B cell (primary cell): Measurements from ENCODE around the gene EBPL. TPM values are rescaled to one million over a fixed set of nuclear protein-coding genes. Genes with fewer than 3 reads are reported as not detected.

ENCODE experiments used
- ATAC-seq: fragments of 200-7000 bp; cut with Tn5 transposase; one replicate; pipeline ENCODE4 v1.10.0; 2021; ENCODE audit warnings: low read depth, mild to moderate bottlenecking, moderate number of reproducible peaks, moderate library complexity
- CTCF ChIA-PET: fragments of 350-600 bp; sonication (Branson Sonifier 250); formaldehyde crosslinking; loops from one replicate; lab custom pipeline; 2021; ENCODE audit warnings: antibody characterized with exemption, inconsistent platforms; lab: Charles Lee
- POLR2A ChIA-PET: fragments of 350-600 bp; sonication (Branson Sonifier 250); formaldehyde crosslinking; loops from one replicate; lab custom pipeline; 2021; ENCODE audit warnings: antibody characterized with exemption; lab: Charles Lee
- DNase-seq: peaks from one replicate; pipeline ENCODE4 v3.0.0; 2013
- H2AFZ ChIP-seq: 2 replicates; pipeline ENCODE4 v1.6.1; 2012; ENCODE audit warnings: mild to moderate bottlenecking, low read depth, low read length; ENCODE audit not compliant: insufficient read depth, poor library complexity, severe bottlenecking
- H3K27ac ChIP-seq, 2 donors: 1 replicate in 1 of 2; 2 replicates in 1 of 2; pipeline ENCODE4 v1.5.1; 2012 to 2013; ENCODE audit warnings: low read length in 2 of 2, mild to moderate bottlenecking in 2 of 2, moderate library complexity in 1 of 2
- H3K27me3 ChIP-seq, 4 experiments: fragments of 200-600 bp in 1 of 4; sonication (generic) in 1 of 4; replicated peaks in 1 of 4; 1 replicate in 2 of 4; 2 replicates in 2 of 4; pipeline versions ENCODE4 v1.6.1 to v1.7.0; 2013 to 2016; ENCODE audit warnings: low read length in 3 of 4, mild to moderate bottlenecking in 2 of 4, mixed read lengths in 1 of 4, moderate library complexity in 1 of 4; ENCODE audit not compliant: insufficient read depth in 4 of 4, control insufficient read depth in 3 of 4; ENCODE audit errors: control extremely low read depth in 1 of 4
- H3K36me3 ChIP-seq, 2 experiments: replicated peaks in 1 of 2; 1 replicate in 1 of 2; 2 replicates in 1 of 2; pipeline versions ENCODE4 v1.6.1 to v1.7.1; 2013; ENCODE audit warnings: low read length in 1 of 2; ENCODE audit not compliant: insufficient read depth in 2 of 2, control insufficient read depth in 1 of 2; ENCODE audit errors: control extremely low read depth in 1 of 2, extremely low read depth in 1 of 2
- H3K4me1 ChIP-seq, 2 donors: fragments of 200-600 bp in 1 of 2; sonication (generic) in 1 of 2; 1 replicate in 1 of 2; 2 replicates in 1 of 2; pipeline versions ENCODE4 v1.5.1 to v1.6.1; 2013 to 2017; ENCODE audit warnings: low read length in 2 of 2; ENCODE audit not compliant: control insufficient read depth in 2 of 2, insufficient read depth in 2 of 2
- H3K4me2 ChIP-seq: replicated peaks from 2 replicates; pipeline ENCODE3; 2012; ENCODE audit warnings: mild to moderate bottlenecking, low read depth, low read length; ENCODE audit not compliant: poor library complexity, severe bottlenecking
- H3K4me3 ChIP-seq, 5 experiments: fragments of 200-600 bp in 1 of 5; sonication (generic) in 1 of 5; 1 replicate in 3 of 5; 2 replicates in 2 of 5; pipeline versions ENCODE4 v1.5.1 to v1.7.0; 2011 to 2016; ENCODE audit warnings: low read length in 4 of 5, mild to moderate bottlenecking in 4 of 5, low read depth in 2 of 5, control low read depth in 1 of 5, moderate library complexity in 1 of 5; ENCODE audit not compliant: insufficient read depth in 1 of 5; ENCODE audit errors: control extremely low read depth in 1 of 5, extremely low read depth in 1 of 5
- H3K79me2 ChIP-seq: fragments of 200-600 bp; sonication (generic); one replicate; pipeline ENCODE4 v1.6.0; 2016; ENCODE audit warnings: low read length; ENCODE audit not compliant: control insufficient read depth, insufficient read depth
- H3K9ac ChIP-seq: fragments of 200-600 bp; sonication (generic); 2 replicates; pipeline ENCODE4 v1.6.1; 2017; ENCODE audit warnings: mild to moderate bottlenecking, low read length, moderate library complexity
- H3K9me3 ChIP-seq, 3 donors: one replicate each; pipeline versions ENCODE4 v1.6.1 to v1.7.1; 2013; ENCODE audit warnings: low read length in 2 of 3; ENCODE audit not compliant: control insufficient read depth in 2 of 3, insufficient read depth in 1 of 3; ENCODE audit errors: control extremely low read depth in 1 of 3
- H4K20me1 ChIP-seq: 2 replicates; pipeline ENCODE4 v1.6.0; 2012; ENCODE audit warnings: mild to moderate bottlenecking, low read length; ENCODE audit not compliant: insufficient read depth, control insufficient read depth, poor library complexity, severe bottlenecking
- H3K27ac Mint-ChIP-seq: one replicate; pipeline ENCODE4 v1.8.0; 2021; ENCODE audit warnings: mixed read lengths
- H3K27me3 Mint-ChIP-seq: one replicate; pipeline ENCODE4 v1.8.0; 2021; ENCODE audit warnings: mixed read lengths
- H3K4me1 Mint-ChIP-seq: one replicate; pipeline ENCODE4 v1.8.0; 2021; ENCODE audit warnings: mixed read lengths
- H3K4me3 Mint-ChIP-seq: one replicate; pipeline ENCODE4 v1.8.0; 2021; ENCODE audit warnings: mixed read lengths
- H3K9me3 Mint-ChIP-seq: one replicate; pipeline ENCODE4 v1.8.0; 2022; ENCODE audit warnings: mixed read lengths; ENCODE audit not compliant: insufficient read depth
- CTCF ChIP-seq: fragments of 200-600 bp; IDR thresholded peaks from one replicate; pipeline ENCODE4 v1.8.0; 2022; ENCODE audit warnings: antibody characterized with exemption, mild to moderate bottlenecking
- EZH2 ChIP-seq: IDR thresholded peaks from 2 replicates; pipeline ENCODE4 v1.6.1; 2012; ENCODE audit warnings: borderline replicate concordance, low read depth, mild to moderate bottlenecking, moderate library complexity, low read length; ENCODE audit not compliant: insufficient read depth, poor library complexity, severe bottlenecking
- WGBS: methylation state at CpG from one replicate; pipeline ENCODE4 v1.1.5; 2013; ENCODE audit warnings: missing lambda C conversion rate; ENCODE audit not compliant: insufficient coverage; 5-methylcytosine and 5-hydroxymethylcytosine counted together
- intact Hi-C: fragments of 100-400 bp; cut with micrococcal nuclease; formaldehyde crosslinking; loops from one replicate; pipeline ENCODE4 v1.10.0; 2022
- polyA plus RNA-seq: library from polyadenylated mRNA; depleted of rRNA; stranded (reverse); fragments of >200 nt; gene quantifications from 2 replicates; pipeline ENCODE4 v1.2.3, GENCODE V29; 2012
- total RNA-seq, 2 donors: library from RNA; stranded (reverse); fragments of 120-200 nt in 1 of 2; gene quantifications; 1 replicate in 1 of 2; 2 replicates in 1 of 2; pipeline versions ENCODE4 v1.2.3 to v1.2.4, GENCODE V29; 2013 to 2022

The EBPL gene
- total and polyA plus RNA-seq, 2 donors (not counting 1 experiment from before 2014, with no cell fraction given) = 16.0 to 20.1 TPM

GRCh38 chr13:49652355-49653305 is 38.7 kb downstream of the EBPL start:
- intact Hi-C loops = loop anchor here (1.0 kb wide), 1 partner anchor 196 kb away; no protein-coding TSS in a partner anchor
- H3K79me2 ChIP-seq = no peaks in the 10 kb centered on the region
- no peak overlapping the region for H3K4me3 ChIP-seq
- DNase-seq = peak; percentile 43
- no peak overlapping the region for H3K4me3 Mint-ChIP-seq
- no peaks in the 10 kb centered on the region for H3K9me3 ChIP-seq
- H3K27ac Mint-ChIP-seq = no peak overlapping the region
- no peaks in the 10 kb centered on the region for H4K20me1 ChIP-seq
- ATAC-seq = peak; percentile 65
- POLR2A ChIA-PET = no interaction called here
- no peaks in the 10 kb centered on the region for H3K27me3 Mint-ChIP-seq
- TF ChIP-seq CTCF = peak; percentile 47
- no peak for TF ChIP-seq EZH2
- H2AFZ ChIP-seq = no peak overlapping the region
- H3K9me3 Mint-ChIP-seq = no peaks in the 10 kb centered on the region
- no peaks in the 10 kb centered on the region for H3K27me3 ChIP-seq
- H3K27ac ChIP-seq = no peak overlapping the region
- H3K9ac ChIP-seq = no peak overlapping the region
- H3K4me1 ChIP-seq = no peaks in the 10 kb centered on the region
- peaks cover 14% of the 10 kb centered on the region for H3K4me1 Mint-ChIP-seq
- H3K36me3 ChIP-seq = no peaks in the 10 kb centered on the region
- H3K4me2 ChIP-seq = no peak overlapping the region
- CTCF ChIA-PET = no interaction called here
- no CpG with 5 or more reads among the region's 16 CpGs for WGBS
